ENCODE results near the gene DENND6B. TPM values are rescaled to one million over a fixed set of nuclear protein-coding genes. Genes with fewer than 3 reads are reported as not detected.

The DENND6B gene
- total and polyA plus RNA-seq, 2 of the 13 experiments (the other 11 are each of a cell fraction or from before 2014, with no cell fraction given), result 0.95 to 3.8 TPM

DNA sequence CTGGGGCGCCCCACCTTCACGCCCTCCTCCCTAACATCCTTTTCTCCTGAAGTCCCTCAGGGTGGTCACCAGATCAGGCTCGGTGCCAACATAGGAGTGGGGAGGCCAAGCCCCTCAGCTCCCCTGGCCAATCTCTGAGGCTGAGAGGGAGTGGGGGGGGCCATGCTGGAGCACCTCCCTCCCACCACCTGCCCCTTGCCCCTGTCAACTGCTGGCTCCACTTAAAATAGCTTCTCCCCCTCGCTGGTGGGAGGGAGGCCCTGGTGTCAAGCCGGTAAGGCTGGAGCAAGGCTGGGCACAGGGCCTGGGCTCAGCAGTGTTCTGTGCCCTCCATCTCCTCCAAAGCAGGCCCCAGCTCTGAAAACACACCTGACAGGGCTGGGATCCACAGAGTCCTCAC is 24.2 kb downstream of the DENND6B start:
- ATAC-seq (no peak), DNase-seq (ENCODE audit: low spot score) (no peak), FAIRE-seq (no peak)
- Histone ChIP-seq H3K36me3 (replicated peaks in 1 of 2; ENCODE audit: control insufficient read depth in 1 of 2, insufficient read depth in 2 of 2, low read length in 2 of 2) (peaks cover 0 to 2% of the 10 kb centered on the region in 2 experiments; a peak in 1 of 5 replicates), H3K4me2 (ENCODE audit: low read depth, low read length) (no peak overlapping the region), H3K27ac (ENCODE audit: extremely low read length, insufficient read depth, low read length) (no peak overlapping the region), H3K27me3 (ENCODE audit: control insufficient read depth in 1 of 2, insufficient read depth in 2 of 2, low read length in 2 of 2) (no peaks in the 10 kb centered on the region), H3K9ac (ENCODE audit: insufficient read depth, low read depth, low read length) (peak overlapping the region; percentile 33; the same call in 1 of the 2 replicates), H2AFZ (ENCODE audit: low read length) (no peak overlapping the region), H3K4me3 (replicated peaks in 1 of 3; ENCODE audit: insufficient read depth in 1 of 3, low read depth in 2 of 3, low read length in 3 of 3) (no peak overlapping the region), H3K9me3 (ENCODE audit: low read length) (no peaks in the 10 kb centered on the region), H4K20me1 (ENCODE audit: insufficient read depth, low read length) (peaks cover 7% of the 10 kb centered on the region; the same call in 1 of the 2 replicates), H3K79me2 (ENCODE audit: insufficient read depth, low read length) (peaks cover 74% of the 10 kb centered on the region), H3K4me1 (ENCODE audit: insufficient read depth, low read length) (peaks cover 70% of the 10 kb centered on the region)
- TF ChIP-seq RBFOX2 (IDR thresholded peaks at IDR 0.05; ENCODE audit: low read depth, low read length) (0 out of 2 replicates have a peak, but pooled peaks have one; percentile 20), RAD51 (IDR thresholded peaks at IDR 0.05; ENCODE audit: borderline replicate concordance) (no peak)
- in situ Hi-C loops (cut with HindIII; ENCODE audit: extremely low pct_ligation_motif_present, low pct_unique_long_range_greater_than_20kb), result no loop called here
- BruUV-seq (replicated peaks), result no TSS peak
- WGBS (ENCODE audit: low lambda C conversion rate), result no CpG with 5 or more reads among the region's 5 CpGs
- ChIA-PET CTCF (ENCODE audit: low intra/inter-chr PET ratio, low total read pairs) (no interaction called here), POLR2A (interaction anchor here (1.0 to 6.7 kb wide), 2 partner anchors 10 to 13 kb away, joined by 3 to 126 read pairs; no protein-coding TSS in a partner anchor)
- intact Hi-C loops (cut with micrococcal nuclease; ENCODE audit: unreplicated experiment), result no loop called here

DNA sequence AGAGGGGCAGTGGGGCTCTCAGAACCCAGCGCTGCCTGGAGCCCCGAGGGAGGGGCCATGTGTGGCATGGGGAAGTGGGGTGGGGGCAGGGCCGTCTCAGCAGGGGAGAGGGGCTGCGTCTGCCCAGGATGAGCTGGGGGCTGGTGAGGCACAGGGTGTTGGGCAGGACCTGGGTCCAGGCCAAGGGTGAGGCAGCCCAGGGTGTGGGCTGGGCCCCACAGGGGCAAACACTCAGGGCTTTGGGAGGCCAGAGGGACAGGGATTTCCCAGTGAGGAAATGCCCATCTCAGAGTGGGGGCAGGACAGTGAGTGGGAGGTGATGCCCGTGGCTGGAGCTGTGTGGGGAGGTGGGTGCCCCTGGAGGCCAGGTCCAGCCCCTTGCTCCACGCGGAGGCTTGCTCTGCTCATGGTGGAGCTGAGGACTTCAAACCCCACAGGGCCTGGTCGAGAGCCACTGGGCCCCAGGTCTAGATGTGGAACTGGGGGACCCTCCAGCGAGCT is 24.7 kb downstream of the DENND6B start:
- ATAC-seq (no peak), FAIRE-seq (no peak), DNase-seq (ENCODE audit: low spot score) (no peak)
- Histone ChIP-seq H3K36me3 (replicated peaks in 1 of 2; ENCODE audit: control insufficient read depth in 1 of 2, insufficient read depth in 2 of 2, low read length in 2 of 2) (peaks cover 0 to 2% of the 10 kb centered on the region in 2 experiments; a peak in 1 of 5 replicates), H2AFZ (ENCODE audit: low read length) (no peak overlapping the region), H3K4me1 (ENCODE audit: insufficient read depth, low read length) (peaks cover 75% of the 10 kb centered on the region), H3K79me2 (ENCODE audit: insufficient read depth, low read length) (peaks cover 78% of the 10 kb centered on the region), H4K20me1 (ENCODE audit: insufficient read depth, low read length) (peaks cover 7% of the 10 kb centered on the region; the same call in 1 of the 2 replicates), H3K9ac (ENCODE audit: insufficient read depth, low read depth, low read length) (no peak overlapping the region), H3K4me3 (replicated peaks in 1 of 3; ENCODE audit: insufficient read depth in 1 of 3, low read depth in 2 of 3, low read length in 3 of 3) (no peak overlapping the region), H3K4me2 (ENCODE audit: low read depth, low read length) (no peak overlapping the region; the same call in 1 of the 2 replicates), H3K27me3 (ENCODE audit: control insufficient read depth in 1 of 2, insufficient read depth in 2 of 2, low read length in 2 of 2) (no peaks in the 10 kb centered on the region), H3K27ac (ENCODE audit: extremely low read length, insufficient read depth, low read length) (no peak overlapping the region), H3K9me3 (ENCODE audit: low read length) (no peaks in the 10 kb centered on the region)
- in situ Hi-C loops (cut with HindIII; ENCODE audit: extremely low pct_ligation_motif_present, low pct_unique_long_range_greater_than_20kb) (no loop called here), intact Hi-C loops (cut with micrococcal nuclease; ENCODE audit: unreplicated experiment) (no loop called here)
- CTCF ChIA-PET (ENCODE audit: low intra/inter-chr PET ratio, low total read pairs), result no interaction called here
- 52% methylated on average over 2 of the region's 9 CpGs for WGBS (ENCODE audit: low lambda C conversion rate)
- BruUV-seq (replicated peaks), result no TSS peak
- POLR2A ChIA-PET, result interaction anchor here (1.0 to 6.7 kb wide), 2 partner anchors 9 to 14 kb away, joined by 3 to 126 read pairs; no protein-coding TSS in a partner anchor
- TF ChIP-seq TOE1 (CRISPR knock-in tag; IDR thresholded peaks at IDR 0.05), result no peak
- no peak for TF ChIP-seq ZSCAN21 (CRISPR knock-in tag; IDR thresholded peaks at IDR 0.05; ENCODE audit: borderline replicate concordance)
- TF ChIP-seq, protein P1, sequence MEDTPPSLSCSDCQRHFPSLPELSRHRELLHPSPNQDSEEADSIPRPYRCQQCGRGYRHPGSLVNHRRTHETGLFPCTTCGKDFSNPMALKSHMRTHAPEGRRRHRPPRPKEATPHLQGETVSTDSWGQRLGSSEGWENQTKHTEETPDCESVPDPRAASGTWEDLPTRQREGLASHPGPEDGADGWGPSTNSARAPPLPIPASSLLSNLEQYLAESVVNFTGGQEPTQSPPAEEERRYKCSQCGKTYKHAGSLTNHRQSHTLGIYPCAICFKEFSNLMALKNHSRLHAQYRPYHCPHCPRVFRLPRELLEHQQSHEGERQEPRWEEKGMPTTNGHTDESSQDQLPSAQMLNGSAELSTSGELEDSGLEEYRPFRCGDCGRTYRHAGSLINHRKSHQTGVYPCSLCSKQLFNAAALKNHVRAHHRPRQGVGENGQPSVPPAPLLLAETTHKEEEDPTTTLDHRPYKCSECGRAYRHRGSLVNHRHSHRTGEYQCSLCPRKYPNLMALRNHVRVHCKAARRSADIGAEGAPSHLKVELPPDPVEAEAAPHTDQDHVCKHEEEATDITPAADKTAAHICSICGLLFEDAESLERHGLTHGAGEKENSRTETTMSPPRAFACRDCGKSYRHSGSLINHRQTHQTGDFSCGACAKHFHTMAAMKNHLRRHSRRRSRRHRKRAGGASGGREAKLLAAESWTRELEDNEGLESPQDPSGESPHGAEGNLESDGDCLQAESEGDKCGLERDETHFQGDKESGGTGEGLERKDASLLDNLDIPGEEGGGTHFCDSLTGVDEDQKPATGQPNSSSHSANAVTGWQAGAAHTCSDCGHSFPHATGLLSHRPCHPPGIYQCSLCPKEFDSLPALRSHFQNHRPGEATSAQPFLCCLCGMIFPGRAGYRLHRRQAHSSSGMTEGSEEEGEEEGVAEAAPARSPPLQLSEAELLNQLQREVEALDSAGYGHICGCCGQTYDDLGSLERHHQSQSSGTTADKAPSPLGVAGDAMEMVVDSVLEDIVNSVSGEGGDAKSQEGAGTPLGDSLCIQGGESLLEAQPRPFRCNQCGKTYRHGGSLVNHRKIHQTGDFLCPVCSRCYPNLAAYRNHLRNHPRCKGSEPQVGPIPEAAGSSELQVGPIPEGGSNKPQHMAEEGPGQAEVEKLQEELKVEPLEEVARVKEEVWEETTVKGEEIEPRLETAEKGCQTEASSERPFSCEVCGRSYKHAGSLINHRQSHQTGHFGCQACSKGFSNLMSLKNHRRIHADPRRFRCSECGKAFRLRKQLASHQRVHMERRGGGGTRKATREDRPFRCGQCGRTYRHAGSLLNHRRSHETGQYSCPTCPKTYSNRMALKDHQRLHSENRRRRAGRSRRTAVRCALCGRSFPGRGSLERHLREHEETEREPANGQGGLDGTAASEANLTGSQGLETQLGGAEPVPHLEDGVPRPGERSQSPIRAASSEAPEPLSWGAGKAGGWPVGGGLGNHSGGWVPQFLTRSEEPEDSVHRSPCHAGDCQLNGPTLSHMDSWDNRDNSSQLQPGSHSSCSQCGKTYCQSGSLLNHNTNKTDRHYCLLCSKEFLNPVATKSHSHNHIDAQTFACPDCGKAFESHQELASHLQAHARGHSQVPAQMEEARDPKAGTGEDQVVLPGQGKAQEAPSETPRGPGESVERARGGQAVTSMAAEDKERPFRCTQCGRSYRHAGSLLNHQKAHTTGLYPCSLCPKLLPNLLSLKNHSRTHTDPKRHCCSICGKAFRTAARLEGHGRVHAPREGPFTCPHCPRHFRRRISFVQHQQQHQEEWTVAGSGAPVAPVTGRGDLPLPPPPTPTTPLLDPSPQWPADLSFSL (CRISPR knock-in tag; IDR thresholded peaks at IDR 0.05), result 0 out of 2 replicates have a peak, but pooled peaks have one; percentile 13
- TF ChIP-seq, protein P2, sequence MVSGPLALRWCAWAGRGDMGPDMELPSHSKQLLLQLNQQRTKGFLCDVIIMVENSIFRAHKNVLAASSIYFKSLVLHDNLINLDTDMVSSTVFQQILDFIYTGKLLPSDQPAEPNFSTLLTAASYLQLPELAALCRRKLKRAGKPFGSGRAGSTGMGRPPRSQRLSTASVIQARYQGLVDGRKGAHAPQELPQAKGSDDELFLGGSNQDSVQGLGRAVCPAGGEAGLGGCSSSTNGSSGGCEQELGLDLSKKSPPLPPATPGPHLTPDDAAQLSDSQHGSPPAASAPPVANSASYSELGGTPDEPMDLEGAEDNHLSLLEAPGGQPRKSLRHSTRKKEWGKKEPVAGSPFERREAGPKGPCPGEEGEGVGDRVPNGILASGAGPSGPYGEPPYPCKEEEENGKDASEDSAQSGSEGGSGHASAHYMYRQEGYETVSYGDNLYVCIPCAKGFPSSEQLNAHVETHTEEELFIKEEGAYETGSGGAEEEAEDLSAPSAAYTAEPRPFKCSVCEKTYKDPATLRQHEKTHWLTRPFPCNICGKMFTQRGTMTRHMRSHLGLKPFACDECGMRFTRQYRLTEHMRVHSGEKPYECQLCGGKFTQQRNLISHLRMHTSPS (CRISPR knock-in tag; IDR thresholded peaks at IDR 0.05; ENCODE audit: low read depth), result peak; percentile 40; the same call in 1 of the 2 replicates
- TF ChIP-seq GZF1 (CRISPR knock-in tag; IDR thresholded peaks at IDR 0.05), result no peak

Data from HepG2 (cell line).